NCI-H345 (cell line): ENCODE results near the gene MAN1C1.
"Not testable (repeated sequence)": the region's sequence is repeated elsewhere in the genome, so short reads cannot be mapped to it uniquely, and the experiment has no call there.

Source experiments
- DNase-seq: peaks from one replicate; lab custom pipeline; 2025; lab: John Stamatoyannopoulos, UW

Gene MAN1C1

GRCh38 chr1:25698252-25698651 is 81.7 kb downstream of the MAN1C1 start:
- no peak for DNase-seq

GRCh38 chr1:25699059-25699458 is 82.5 kb downstream of the MAN1C1 start:
- DNase-seq = not testable (repeated sequence)

DNA sequence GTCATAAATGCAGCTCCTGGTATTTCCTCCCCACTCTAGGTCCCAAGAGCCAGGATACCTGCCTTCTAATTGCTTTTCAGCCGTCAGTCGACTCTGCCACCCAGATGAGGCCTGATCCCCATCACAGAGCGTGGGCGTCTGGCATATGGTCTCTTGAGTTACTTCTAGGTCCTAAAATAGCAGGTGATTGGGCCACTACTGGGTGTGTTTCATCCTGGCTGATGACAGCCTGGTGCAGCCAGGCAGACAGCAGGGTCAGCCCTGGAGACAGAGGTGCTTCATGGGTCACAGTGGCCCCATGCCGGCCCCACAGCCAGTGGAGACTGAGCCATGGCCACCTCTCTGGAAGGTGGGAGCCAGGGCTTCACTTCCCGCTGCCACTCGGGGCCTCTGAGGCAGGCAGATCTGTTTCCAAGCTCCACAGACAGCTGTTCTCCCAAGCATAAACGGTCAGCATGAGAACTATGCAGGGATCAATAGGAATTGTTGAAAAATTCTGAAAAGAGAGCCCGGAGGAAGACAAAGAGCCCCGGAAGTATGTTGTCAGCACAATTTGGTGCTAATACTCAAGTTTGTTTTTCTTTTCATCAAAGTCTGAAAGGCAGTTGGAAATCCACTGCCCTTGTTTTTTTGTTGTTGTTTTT is 83.0 kb downstream of the MAN1C1 start:
- DNase-seq = no peak

GRCh38 chr1:25700144-25700523 is 83.5 kb downstream of the MAN1C1 start:
- no peak for DNase-seq

- no peak for DNase-seq
Observed at GRCh38 chr1:25700626-25701025, 84.0 kb downstream of the MAN1C1 start.

DNA sequence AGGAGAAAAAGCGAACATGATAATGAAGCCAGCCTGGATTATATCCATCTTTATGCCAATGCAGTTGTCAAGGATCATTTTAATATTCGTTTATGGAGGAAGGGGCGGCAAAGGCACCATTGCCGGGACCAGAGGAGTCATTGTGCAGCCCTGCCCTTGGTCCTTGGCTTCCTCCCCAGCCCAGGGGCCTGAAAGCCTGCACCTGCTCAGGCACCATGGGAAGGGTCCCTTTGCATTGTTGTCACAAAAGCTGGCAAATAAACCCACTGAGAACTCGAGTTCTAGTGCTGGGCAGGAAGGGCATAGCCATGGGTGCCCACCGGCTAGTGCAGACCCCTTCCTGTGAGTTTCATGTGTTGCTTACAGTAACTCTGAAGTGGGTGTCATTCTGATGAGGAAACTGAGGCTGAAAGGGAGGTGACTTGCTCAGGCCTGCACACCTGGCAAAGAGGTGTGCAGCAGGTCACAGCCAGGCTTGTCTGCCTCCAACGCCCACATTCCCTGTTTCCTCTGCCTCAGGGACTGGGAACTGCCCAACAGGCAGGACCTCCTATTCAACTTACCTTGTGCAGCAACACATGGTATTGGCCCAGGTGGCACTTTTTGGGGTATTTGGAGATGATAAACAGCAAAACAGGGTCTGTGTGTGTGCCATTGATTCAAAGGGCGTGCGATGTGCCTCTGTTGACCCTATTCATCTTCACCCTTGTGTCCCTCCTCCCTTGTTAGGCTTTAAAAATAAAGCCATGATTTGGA is 84.6 kb downstream of the MAN1C1 start:
- no peak for DNase-seq

DNA sequence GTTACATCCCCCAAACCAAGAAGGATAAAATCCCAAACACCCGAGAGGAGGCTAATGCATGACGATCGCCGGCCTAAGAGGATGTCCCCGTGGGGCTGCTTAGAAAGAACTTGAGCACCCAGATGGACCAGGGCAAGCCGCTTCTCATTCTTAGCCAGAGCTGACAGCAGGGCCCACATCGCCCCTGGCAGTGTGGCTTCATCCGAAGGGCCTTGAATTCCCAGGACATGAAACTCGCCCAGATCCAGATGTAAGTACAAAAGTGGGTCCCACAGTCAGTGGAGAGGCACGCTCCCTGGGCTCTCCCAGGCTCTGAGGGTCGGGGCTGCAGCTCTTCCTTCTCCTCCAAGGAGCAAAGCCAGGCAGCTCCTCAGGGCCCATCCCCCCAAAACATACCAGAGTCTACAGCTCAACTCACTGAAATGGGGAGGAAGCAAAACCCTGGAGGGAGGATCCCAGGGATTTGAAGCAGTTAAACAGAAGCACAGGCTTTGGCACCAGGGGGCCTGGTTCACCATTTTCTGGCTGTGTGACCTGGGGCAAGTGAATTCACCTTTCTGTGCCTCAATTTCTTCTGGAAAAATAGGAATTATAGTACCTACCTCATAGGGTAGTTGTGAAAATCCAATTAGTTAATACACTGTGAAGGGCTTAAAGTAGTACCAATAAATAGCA is 85.6 kb downstream of the MAN1C1 start:
- DNase-seq = no peak

GRCh38 chr1:25703041-25703440 is 86.5 kb downstream of the MAN1C1 start:
- no peak for DNase-seq

- DNase-seq = no peak
Observed at GRCh38 chr1:25703671-25704266, 87.2 kb downstream of the MAN1C1 start.

DNA sequence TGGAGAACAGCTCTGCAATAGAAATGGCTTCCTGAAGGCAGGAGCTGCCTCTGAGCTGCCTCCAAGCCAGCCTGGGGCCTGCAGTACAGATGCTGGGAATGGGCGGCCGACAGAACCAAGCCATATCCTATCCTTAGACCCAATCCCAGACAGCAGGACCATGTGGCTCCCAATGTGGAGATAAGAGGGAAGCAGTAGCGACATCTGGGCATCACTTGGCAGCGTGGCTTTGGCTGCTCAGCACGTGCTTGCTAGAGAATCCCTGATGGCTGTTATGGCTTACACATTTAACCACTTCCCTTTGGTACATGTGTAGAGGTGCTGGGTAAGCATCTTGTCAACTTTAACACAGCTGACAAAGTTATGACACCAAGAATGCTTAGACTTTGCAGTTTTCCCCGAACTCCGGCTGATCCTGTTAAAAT is 87.7 kb downstream of the MAN1C1 start:
- DNase-seq = no peak

DNA sequence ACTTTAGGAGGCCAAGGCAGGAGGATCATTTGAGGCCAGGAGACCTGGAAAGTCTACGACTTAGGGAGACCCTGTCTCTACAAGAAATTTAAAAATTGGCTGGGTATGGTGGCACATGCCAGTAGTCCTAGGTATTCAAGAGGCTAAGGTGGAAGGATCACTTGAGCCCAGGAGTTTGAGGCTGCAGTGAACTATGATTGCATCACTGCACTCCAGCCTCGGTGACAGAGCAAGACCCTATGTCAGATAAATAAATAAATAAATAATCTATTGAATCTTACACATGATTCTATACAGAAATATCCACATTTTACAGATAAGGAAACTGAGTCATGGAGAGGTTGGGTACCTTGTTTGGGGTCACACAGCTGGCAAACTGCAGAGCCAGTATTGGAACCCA is 89.1 kb downstream of the MAN1C1 start:
- DNase-seq = no peak

- DNase-seq = no peak
Observed at GRCh38 chr1:25706146-25707089, 89.8 kb downstream of the MAN1C1 start.

DNA sequence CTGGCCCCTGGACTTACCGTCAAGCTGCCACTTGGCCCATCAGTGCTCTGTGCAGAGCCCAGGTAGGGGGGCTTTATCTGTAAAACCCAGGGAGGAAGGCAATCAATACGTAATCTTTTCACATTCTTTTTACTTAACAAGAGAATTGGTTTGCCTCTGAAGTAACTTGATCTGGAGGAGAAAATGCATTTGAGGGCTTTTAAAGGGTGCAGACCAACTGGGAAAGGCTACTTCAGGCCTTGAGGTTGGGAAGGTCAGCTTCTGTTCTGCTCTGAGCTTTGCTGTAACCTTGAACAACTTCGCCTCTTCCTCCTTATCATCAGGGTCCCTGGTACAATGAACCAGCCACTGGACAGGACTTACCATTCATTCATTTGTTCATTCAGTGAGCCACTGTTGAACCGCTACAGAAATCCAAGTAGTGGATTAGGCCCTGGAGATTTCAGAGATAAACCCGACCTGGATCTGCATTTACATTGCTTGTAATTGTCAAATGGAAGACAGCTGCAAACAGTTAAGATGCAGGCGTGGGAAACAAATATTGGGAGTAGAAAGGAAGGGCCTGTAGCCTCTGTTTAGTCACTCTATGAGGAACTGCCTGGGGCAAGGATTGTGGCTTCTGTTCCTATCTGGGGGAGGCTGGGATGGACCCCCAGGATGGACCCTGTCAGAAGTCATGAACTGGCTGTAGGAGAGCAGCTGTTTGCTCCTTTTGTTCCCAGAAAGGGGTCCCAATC is 90.9 kb downstream of the MAN1C1 start:
- DNase-seq = no peak

- no peak for DNase-seq
Observed at GRCh38 chr1:25710583-25711347, 94.2 kb downstream of the MAN1C1 start.

- no peak for DNase-seq
Observed at GRCh38 chr1:25711555-25712298, 95.1 kb downstream of the MAN1C1 start.

DNA sequence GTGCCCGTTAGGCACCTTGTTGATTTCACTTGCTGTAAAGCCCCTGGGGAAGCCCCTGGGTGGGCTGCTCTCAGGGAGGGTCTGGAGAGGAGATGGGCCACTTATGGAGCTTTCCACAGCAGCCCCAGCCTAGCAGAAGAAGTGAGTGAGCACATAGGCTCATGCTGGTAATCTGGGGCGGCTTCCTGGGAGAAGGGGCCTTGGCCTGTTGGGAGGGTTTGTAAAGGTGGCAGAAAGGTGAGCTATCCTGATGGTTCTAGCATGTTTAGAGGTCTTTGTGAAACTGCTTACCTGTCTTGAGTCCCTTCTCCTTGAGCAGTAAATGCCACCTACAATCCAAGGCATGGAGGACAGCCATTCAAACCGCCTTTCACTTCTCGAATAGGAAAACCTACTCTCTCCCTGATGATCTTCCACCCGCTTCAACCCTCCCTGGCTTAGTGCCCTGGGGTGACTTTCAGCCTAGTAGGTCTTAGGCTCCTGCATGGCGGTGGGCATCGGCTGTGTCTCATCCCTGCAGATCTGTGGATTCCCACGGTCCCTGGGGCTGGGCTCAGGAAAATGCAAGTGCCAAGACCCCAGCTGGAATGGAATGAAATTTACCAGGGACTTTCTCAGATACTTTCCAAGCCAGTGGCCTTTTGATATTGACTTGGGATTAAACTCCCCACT is 95.8 kb downstream of the MAN1C1 start:
- DNase-seq = no peak

DNA sequence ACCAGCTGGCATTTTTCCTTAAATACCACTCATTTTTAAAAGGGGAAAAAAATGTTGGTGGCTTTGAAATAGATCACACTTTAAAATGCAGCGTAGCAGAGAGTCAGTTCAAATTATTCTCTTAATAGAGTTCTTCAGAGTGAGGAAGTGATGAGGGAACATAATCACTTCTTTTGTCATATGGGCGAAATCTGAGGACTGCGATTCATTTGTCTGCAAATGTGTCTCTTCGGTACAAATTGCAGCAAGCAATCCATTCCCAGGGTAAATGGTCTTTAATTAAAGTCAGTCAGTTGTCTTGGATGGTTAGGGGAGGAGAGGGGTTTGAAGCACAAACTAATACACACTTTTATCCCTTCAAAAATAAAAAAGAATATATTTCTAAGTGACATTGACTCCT is 97.4 kb downstream of the MAN1C1 start:
- DNase-seq = no peak

DNA sequence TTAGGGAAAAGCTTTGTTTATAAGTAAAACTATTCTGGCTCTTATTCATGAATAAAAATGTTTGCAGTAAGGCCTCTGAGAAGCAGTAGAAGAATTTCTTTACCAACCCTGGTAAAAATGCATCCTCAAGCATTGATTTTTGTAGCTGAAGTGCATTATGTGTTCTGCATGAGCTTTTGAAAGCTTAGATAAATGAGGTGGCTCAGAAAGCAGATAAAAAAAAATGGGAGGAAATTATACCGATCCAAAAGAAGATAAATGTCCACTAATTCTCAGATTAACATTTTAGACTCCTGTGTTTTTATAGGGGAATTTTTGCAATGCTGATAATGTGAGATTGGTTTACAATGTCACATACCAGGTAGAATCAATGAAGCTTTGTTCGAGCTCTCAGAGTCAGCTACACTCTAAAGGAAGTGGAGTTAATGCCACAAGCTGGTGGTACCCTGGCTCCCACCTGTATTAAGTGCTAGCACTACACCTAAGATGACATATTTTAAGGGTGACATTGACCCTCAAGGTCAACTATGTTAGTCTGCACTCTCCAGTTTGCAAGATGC is 97.9 kb downstream of the MAN1C1 start:
- DNase-seq = no peak

- DNase-seq = no peak
Observed at GRCh38 chr1:25715888-25716287, 99.3 kb downstream of the MAN1C1 start.
